Pancreas (tissue), 10 donors: Measurements from ENCODE around the gene DSCAM. TPM values are rescaled to one million over a fixed set of nuclear protein-coding genes. Genes with fewer than 3 reads are reported as not detected.
A peak's percentile ranks its signal among the peaks of the same experiment; 100 is the strongest.
"Not testable (repeated sequence)": the region's sequence is repeated elsewhere in the genome, so short reads cannot be mapped to it uniquely, and the experiment has no call there.

Experiments
- ATAC-seq, 4 donors: fragments of 200-7000 bp; cut with Tn5 transposase; one replicate each; pipeline versions ENCODE4 v1.8.0 to v1.9.1; 2020; ENCODE audit warnings: mild to moderate bottlenecking in 4 of 4, moderate library complexity in 4 of 4
- DNase-seq, 6 donors: peaks; one replicate each; pipeline ENCODE4 v3.0.0-alpha.2; 2020
- FAIRE-seq: peaks from 2 replicates; lab custom pipeline; 2012; peaks lifted over from hg19 to GRCh38; lab: Jason Lieb, UNC
- H3K27ac ChIP-seq, 4 donors: fragments of 200-600 bp; sonication (generic); 1 replicate in 3 of 4; 2 replicates in 1 of 4; pipeline versions ENCODE4 v1.5.0 to v1.8.0; 2020
- H3K27me3 ChIP-seq, 4 donors: fragments of 200-600 bp; one replicate each; pipeline ENCODE4 v1.8.0; 2021
- H3K36me3 ChIP-seq, 3 donors: fragments of 200-600 bp; sonication (generic) in 1 of 3; one replicate each; pipeline versions ENCODE4 v1.5.0 to v1.8.0; 2020 to 2021
- H3K4me1 ChIP-seq, 3 donors: fragments of 200-600 bp; one replicate each; pipeline ENCODE4 v1.8.0; 2021
- H3K4me3 ChIP-seq, 4 donors: fragments of 200-600 bp; sonication (generic) in 2 of 4; one replicate each; pipeline versions ENCODE4 v1.5.0 to v1.8.0; 2020 to 2021
- H3K9me3 ChIP-seq, 4 donors: fragments of 200-600 bp; one replicate each; pipeline ENCODE4 v1.8.0; 2021
- WGBS, 2 donors: extraction: QIAGEN DNeasy Blood & Tissue Kit; methylation state at CpG; one replicate each; pipeline ENCODE4 v1.1.7; 2013; 5-methylcytosine and 5-hydroxymethylcytosine counted together
- intact Hi-C, 3 donors: fragments of 100-400 bp; cut with DNase I; formaldehyde crosslinking; loops; one replicate each; pipeline versions ENCODE4 v1.11.1 to v1.14.2; 2022
- polyA plus RNA-seq, 2 donors: library from polyadenylated mRNA; stranded (reverse); fragments of 200-250 nt; gene quantifications; one replicate each; pipeline ENCODE4 v1.2.3, GENCODE V29; 2013
- total RNA-seq, 6 donors: library from RNA; stranded (reverse); fragmentation: NEBNext Ultra II Directional in 4 of 6; extraction: Animal tissue kit (Norgen Biotek cat#: 25700) in 4 of 6; gene quantifications; one replicate each; pipeline versions ENCODE4 v1.2.1 to v1.2.4, GENCODE V29; 2021 to 2023
- TF ChIP-seq, protein P1 (sequence below), 4 donors: fragments of 200-600 bp; sonication (generic) in 3 of 4; IDR thresholded peaks; one replicate each; pipeline versions ENCODE4 v1.5.0 to v1.8.0; 2021; ENCODE audit warnings: antibody characterized with exemption in 4 of 4
- donor health status: healthy with polysubstance abuse.
- donor health status: DM: no; HTN: no; CAD: no; lungs with moderate emphysema.
- donor health status: DM: no; HTN: no; CAD: no.
- donor health status: control.
- donor health status: control.
- donor health status: Bipolar disorder and iron deficiency.
- donor health status: DM: yes; HTN: yes; CAD: no.
- donor health status: DM: no; HTN: no; CAD: no.
- donor health status: DM: no; HTN: no; CAD: no.
- donor health status: DM: yes; HTN: yes; CAD: no.

The DSCAM gene
- total and polyA plus RNA-seq, 8 donors: 0.05 to 0.77 (median 0.14) TPM

DNA sequence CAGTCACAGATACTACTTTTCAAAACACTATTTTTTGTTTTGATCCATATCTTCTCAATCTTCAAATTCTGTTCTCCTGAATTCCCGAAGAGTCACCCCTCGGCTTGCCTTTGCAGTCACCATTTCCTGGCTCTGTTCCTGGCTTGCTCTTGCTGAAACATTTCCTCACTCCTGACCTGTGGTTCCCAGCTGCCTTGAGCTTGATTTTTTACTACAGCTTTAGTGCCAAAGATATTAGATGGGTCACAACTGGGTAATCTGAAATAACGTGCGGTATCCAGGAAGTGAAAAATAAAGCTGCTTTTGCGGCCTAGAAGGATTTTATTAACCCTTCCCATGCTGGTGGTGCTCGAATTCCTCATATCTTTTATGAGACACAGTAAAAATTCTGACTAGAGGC is 660.9 kb downstream of the DSCAM start:
- no peak for FAIRE-seq
- no peaks in the 10 kb centered on the region for H3K4me1 ChIP-seq
- no peaks in the 10 kb centered on the region for H3K27me3 ChIP-seq
- no peak overlapping the region for H3K4me3 ChIP-seq
- intact Hi-C loops: no loop called here
- no peak for DNase-seq
- TF ChIP-seq, protein P1, sequence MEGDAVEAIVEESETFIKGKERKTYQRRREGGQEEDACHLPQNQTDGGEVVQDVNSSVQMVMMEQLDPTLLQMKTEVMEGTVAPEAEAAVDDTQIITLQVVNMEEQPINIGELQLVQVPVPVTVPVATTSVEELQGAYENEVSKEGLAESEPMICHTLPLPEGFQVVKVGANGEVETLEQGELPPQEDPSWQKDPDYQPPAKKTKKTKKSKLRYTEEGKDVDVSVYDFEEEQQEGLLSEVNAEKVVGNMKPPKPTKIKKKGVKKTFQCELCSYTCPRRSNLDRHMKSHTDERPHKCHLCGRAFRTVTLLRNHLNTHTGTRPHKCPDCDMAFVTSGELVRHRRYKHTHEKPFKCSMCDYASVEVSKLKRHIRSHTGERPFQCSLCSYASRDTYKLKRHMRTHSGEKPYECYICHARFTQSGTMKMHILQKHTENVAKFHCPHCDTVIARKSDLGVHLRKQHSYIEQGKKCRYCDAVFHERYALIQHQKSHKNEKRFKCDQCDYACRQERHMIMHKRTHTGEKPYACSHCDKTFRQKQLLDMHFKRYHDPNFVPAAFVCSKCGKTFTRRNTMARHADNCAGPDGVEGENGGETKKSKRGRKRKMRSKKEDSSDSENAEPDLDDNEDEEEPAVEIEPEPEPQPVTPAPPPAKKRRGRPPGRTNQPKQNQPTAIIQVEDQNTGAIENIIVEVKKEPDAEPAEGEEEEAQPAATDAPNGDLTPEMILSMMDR (IDR thresholded peaks at IDR 0.05): no peak
- no peaks in the 10 kb centered on the region for H3K36me3 ChIP-seq
- ATAC-seq: peak in 2 of 4 donors; percentile 55 to 65
- H3K9me3 ChIP-seq: no peaks in the 10 kb centered on the region
- 18 to 25% methylated on average over 6 of the region's 6 CpGs for WGBS, 2 donors
- no peak overlapping the region for H3K27ac ChIP-seq

GRCh38 chr21:40185208-40185607 is 661.8 kb downstream of the DSCAM start:
- H3K4me3 ChIP-seq: no peak overlapping the region
- WGBS, 2 donors: 89 to 93% methylated on average over 8 of the region's 8 CpGs
- H3K9me3 ChIP-seq: no peaks in the 10 kb centered on the region
- H3K27me3 ChIP-seq: no peaks in the 10 kb centered on the region
- DNase-seq: no peak
- H3K27ac ChIP-seq: no peak overlapping the region
- ATAC-seq: no peak
- FAIRE-seq: no peak
- H3K4me1 ChIP-seq: no peaks in the 10 kb centered on the region
- TF ChIP-seq, protein P1 (IDR thresholded peaks at IDR 0.05): no peak
- intact Hi-C loops: no loop called here
- H3K36me3 ChIP-seq: no peaks in the 10 kb centered on the region

GRCh38 chr21:40182491-40182890 is 664.5 kb downstream of the DSCAM start:
- H3K4me3 ChIP-seq, DNase-seq, H3K9me3 ChIP-seq, H3K4me1 ChIP-seq, ATAC-seq, intact Hi-C loops, H3K27me3 ChIP-seq, FAIRE-seq, H3K27ac ChIP-seq, H3K36me3 ChIP-seq: not testable (repeated sequence)
- WGBS, 2 donors: 81 to 87% methylated on average over 13 to 15 of the region's 19 CpGs

GRCh38 chr21:40179166-40179565 is 667.8 kb downstream of the DSCAM start:
- DNase-seq (no peak), ATAC-seq (peak in 1 of 4 donors; percentile 60), FAIRE-seq (no peak)
- peaks cover 0 to 2% (median 0%) of the 10 kb centered on the region in 4 donors for H3K27me3 ChIP-seq
- no peaks in the 10 kb centered on the region for H3K9me3 ChIP-seq
- no peaks in the 10 kb centered on the region for H3K4me1 ChIP-seq
- TF ChIP-seq, protein P1 (IDR thresholded peaks at IDR 0.05): no peak
- H3K4me3 ChIP-seq: no peak overlapping the region
- intact Hi-C loops: no loop called here
- H3K27ac ChIP-seq: no peak overlapping the region
- H3K36me3 ChIP-seq: no peaks in the 10 kb centered on the region
- 35 to 47% methylated on average over 4 to 5 of the region's 5 CpGs for WGBS, 2 donors

DNA sequence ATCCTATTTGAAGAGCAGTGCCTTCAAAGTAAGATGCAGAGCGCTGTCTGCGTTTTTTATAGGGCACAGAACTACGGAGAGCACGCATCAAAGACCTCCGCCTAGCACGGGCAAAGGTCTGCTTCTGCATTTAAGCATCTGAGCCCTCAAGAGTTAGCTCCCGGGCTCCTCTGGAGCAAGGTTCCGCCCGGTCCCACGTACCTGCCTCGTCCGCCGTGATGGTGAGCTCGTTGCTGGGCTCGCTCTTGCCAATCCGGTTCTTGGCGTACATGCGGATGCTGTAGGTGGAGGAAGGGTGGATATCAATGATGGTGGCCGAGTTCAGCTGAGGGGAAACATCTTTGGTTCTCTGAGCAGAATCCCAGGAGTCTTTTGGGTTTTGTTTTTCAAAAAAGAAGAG is 668.2 kb downstream of the DSCAM start:
- WGBS, 2 donors: 66 to 83% methylated on average over 19 of the region's 19 CpGs
- no peak overlapping the region for H3K4me3 ChIP-seq
- H3K36me3 ChIP-seq: no peaks in the 10 kb centered on the region
- intact Hi-C loops: no loop called here
- DNase-seq (no peak), ATAC-seq (no peak), FAIRE-seq (no peak)
- H3K27me3 ChIP-seq: peaks cover 0 to 2% (median 0%) of the 10 kb centered on the region in 4 donors
- TF ChIP-seq, protein P1 (IDR thresholded peaks at IDR 0.05): no peak
- no peaks in the 10 kb centered on the region for H3K4me1 ChIP-seq
- H3K9me3 ChIP-seq: no peaks in the 10 kb centered on the region
- no peak overlapping the region for H3K27ac ChIP-seq
